Activated CD8-positive, alpha-beta memory T cell treated with anti-CD3 and anti-CD28 coated beads for 1 hour (primary cell): ENCODE data around the gene LAMB2.

Experiments
- DNase-seq, 2 donors: peaks; one replicate each; pipeline ENCODE4 v3.0.0-alpha.2; 2020; ENCODE audit warnings: low read depth in 1 of 2; ENCODE audit errors: extremely low read depth in 1 of 2

LAMB2 gene

GRCh38 chr3:49132437-49133225 is at the start of gene LAMB2:
LAMB2 (minus strand) TSS chr3:49133050; CDS start chr3:49132867, 183 bp downstream.
- no peak for DNase-seq

- no peak for DNase-seq
Observed at GRCh38 chr3:49181351-49181750, 48.5 kb upstream of the LAMB2 start.

GRCh38 chr3:49180116-49180515 is 47.3 kb upstream of the LAMB2 start:
- no peak for DNase-seq

GRCh38 chr3:49177073-49177472 is 44.2 kb upstream of the LAMB2 start:
- no peak for DNase-seq

GRCh38 chr3:49175530-49175929 is 42.7 kb upstream of the LAMB2 start:
- DNase-seq, result no peak

GRCh38 chr3:49174397-49174985 is 41.6 kb upstream of the LAMB2 start:
- no peak for DNase-seq

- no peak for DNase-seq
Observed at GRCh38 chr3:49173792-49174170, 40.9 kb upstream of the LAMB2 start.

- no peak for DNase-seq
Observed at GRCh38 chr3:49173116-49173791, 40.4 kb upstream of the LAMB2 start.

GRCh38 chr3:49172551-49173041 is 39.7 kb upstream of the LAMB2 start:
- no peak for DNase-seq

- no peak for DNase-seq
Observed at GRCh38 chr3:49171775-49172500, 39.1 kb upstream of the LAMB2 start.

GRCh38 chr3:49171119-49171774 is 38.4 kb upstream of the LAMB2 start, which contains the start of gene KLHDC8B:
KLHDC8B (plus strand) TSS chr3:49171598; CDS start chr3:49172770, 1,172 bp downstream.
- DNase-seq, result peak; percentile 43 to 78

- no peak for DNase-seq
Observed at GRCh38 chr3:49170744-49171118, 37.9 kb upstream of the LAMB2 start.

- DNase-seq, result no peak
Observed at GRCh38 chr3:49166752-49167556, 34.1 kb upstream of the LAMB2 start.

GRCh38 chr3:49165771-49166751 is 33.2 kb upstream of the LAMB2 start, which contains the start of gene CCDC71:
CCDC71 (minus strand) TSS chr3:49166331; CDS start chr3:49164208, 2,123 bp downstream.
- peak; percentile 33 to 60 for DNase-seq

- DNase-seq, result no peak
Observed at GRCh38 chr3:49164983-49165720, 32.3 kb upstream of the LAMB2 start.

GRCh38 chr3:49163609-49164008 is 30.8 kb upstream of the LAMB2 start:
- no peak for DNase-seq

GRCh38 chr3:49162751-49163419 is 30.0 kb upstream of the LAMB2 start:
- DNase-seq, result no peak
